CD4-positive, CD25-positive, alpha-beta regulatory T cell (primary cell): ENCODE results near the gene MAP1LC3A. TPM values are rescaled to one million over a fixed set of nuclear protein-coding genes. Genes with fewer than 3 reads are reported as not detected.

Source experiments
- ATAC-seq, 2 donors: fragments of 150-1000 bp; cut with Tn5 transposase; one replicate each; pipeline ENCODE4 v1.10.0; 2021; ENCODE audit warnings: low read depth in 2 of 2, moderate number of reproducible peaks in 2 of 2, moderate library complexity in 1 of 2
- DNase-seq, 3 donors: peaks; one replicate each; pipeline versions ENCODE4 v3.0.0 to v3.0.0-alpha.2; 2012 to 2022; ENCODE audit warnings: mixed read lengths in 1 of 3
- H3K27ac ChIP-seq: one replicate; pipeline ENCODE4 v1.7.0; 2013; ENCODE audit warnings: mild to moderate bottlenecking, low read length; ENCODE audit not compliant: insufficient read depth, poor library complexity, severe bottlenecking
- H3K27me3 ChIP-seq: one replicate; pipeline ENCODE4 v1.7.0; 2013; ENCODE audit warnings: low read length; ENCODE audit not compliant: control insufficient read depth, insufficient read depth
- H3K36me3 ChIP-seq: one replicate; pipeline ENCODE4 v1.7.0; 2013; ENCODE audit warnings: mild to moderate bottlenecking, low read length, moderate library complexity; ENCODE audit not compliant: control insufficient read depth, insufficient read depth
- H3K4me1 ChIP-seq: 2 replicates; pipeline ENCODE4 v1.7.0; 2013; ENCODE audit warnings: mild to moderate bottlenecking, low read length; ENCODE audit not compliant: insufficient read depth, control insufficient read depth, poor library complexity, severe bottlenecking
- H3K4me3 ChIP-seq: one replicate; pipeline ENCODE4 v1.7.0; 2013; ENCODE audit warnings: low read depth, mild to moderate bottlenecking, low read length, moderate library complexity
- H3K9me3 ChIP-seq, 2 experiments: 1 replicate in 1 of 2; 2 replicates in 1 of 2; pipeline ENCODE4 v1.7.0; 2013; ENCODE audit warnings: low read length in 2 of 2, mild to moderate bottlenecking in 1 of 2, moderate library complexity in 1 of 2; ENCODE audit not compliant: control insufficient read depth in 2 of 2
- H3K27ac Mint-ChIP-seq, 3 donors: one replicate each; pipeline ENCODE4 v1.8.0; 2020 to 2022; ENCODE audit warnings: mild to moderate bottlenecking in 3 of 3, mixed read lengths in 3 of 3, moderate library complexity in 2 of 3
- H3K27me3 Mint-ChIP-seq: one replicate; pipeline ENCODE4 v1.8.0; 2022; ENCODE audit warnings: mild to moderate bottlenecking, mixed read lengths
- H3K36me3 Mint-ChIP-seq: one replicate; pipeline ENCODE4 v1.8.0; 2020; ENCODE audit warnings: mixed read lengths
- H3K4me1 Mint-ChIP-seq, 4 donors: one replicate each; pipeline ENCODE4 v1.8.0; 2020 to 2022; ENCODE audit warnings: mixed read lengths in 4 of 4, mild to moderate bottlenecking in 1 of 4
- H3K4me3 Mint-ChIP-seq, 4 donors: one replicate each; pipeline ENCODE4 v1.8.0; 2020 to 2022; ENCODE audit warnings: mild to moderate bottlenecking in 4 of 4, mixed read lengths in 4 of 4, moderate library complexity in 3 of 4
- H3K9me3 Mint-ChIP-seq, 7 donors: one replicate each; pipeline ENCODE4 v1.8.0; 2020 to 2022; ENCODE audit warnings: mixed read lengths in 7 of 7, mild to moderate bottlenecking in 3 of 7, moderate library complexity in 2 of 7
- polyA plus RNA-seq, 4 donors: library from polyadenylated mRNA; unstranded; fragments of 300-500 nt; fragmentation: Illumina TruSeq; gene quantifications; one replicate each; pipeline ENCODE4 v1.2.3, GENCODE V29; 2021
- total RNA-seq: library from RNA; stranded (reverse); gene quantifications from one replicate; pipeline ENCODE4 v1.2.3, GENCODE V29; 2022

Gene MAP1LC3A
- total and polyA plus RNA-seq, 5 donors from 2014 or later = 3.9 to 23.9 (median 6.0) TPM

DNA sequence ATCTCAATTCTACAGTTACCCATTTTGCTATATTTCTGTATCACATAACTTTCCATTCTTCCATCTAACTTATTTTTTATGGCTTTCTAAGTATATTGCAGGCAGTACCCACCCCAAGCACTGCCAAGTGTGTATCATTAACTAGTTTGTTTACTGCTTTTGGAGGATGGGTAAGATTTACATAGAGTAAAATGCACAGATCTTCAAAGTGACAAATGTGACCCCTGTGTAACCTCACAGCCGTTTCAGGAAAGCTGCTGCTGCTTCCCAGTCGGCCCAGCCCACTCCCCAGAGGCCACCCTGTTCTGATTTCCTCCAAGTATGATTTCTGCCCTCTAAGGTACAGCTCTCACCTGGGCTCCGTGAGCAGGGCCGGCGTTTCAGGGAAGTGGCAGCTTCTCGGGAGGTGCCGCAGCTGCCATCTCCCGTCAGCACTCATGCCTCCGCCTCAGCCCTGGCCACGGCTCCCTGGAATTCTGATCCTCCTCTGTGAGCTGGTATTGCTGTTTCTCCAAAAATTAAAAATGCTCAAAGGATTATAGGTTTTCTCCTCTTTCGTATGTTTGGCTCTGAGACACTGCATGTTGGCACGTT is 15.0 kb upstream of the MAP1LC3A start:
- no peak overlapping the region for H3K4me3 ChIP-seq
- no peak for ATAC-seq
- peak overlapping the region in 1 of 3 donors; percentile 68 for H3K27ac Mint-ChIP-seq

DNA sequence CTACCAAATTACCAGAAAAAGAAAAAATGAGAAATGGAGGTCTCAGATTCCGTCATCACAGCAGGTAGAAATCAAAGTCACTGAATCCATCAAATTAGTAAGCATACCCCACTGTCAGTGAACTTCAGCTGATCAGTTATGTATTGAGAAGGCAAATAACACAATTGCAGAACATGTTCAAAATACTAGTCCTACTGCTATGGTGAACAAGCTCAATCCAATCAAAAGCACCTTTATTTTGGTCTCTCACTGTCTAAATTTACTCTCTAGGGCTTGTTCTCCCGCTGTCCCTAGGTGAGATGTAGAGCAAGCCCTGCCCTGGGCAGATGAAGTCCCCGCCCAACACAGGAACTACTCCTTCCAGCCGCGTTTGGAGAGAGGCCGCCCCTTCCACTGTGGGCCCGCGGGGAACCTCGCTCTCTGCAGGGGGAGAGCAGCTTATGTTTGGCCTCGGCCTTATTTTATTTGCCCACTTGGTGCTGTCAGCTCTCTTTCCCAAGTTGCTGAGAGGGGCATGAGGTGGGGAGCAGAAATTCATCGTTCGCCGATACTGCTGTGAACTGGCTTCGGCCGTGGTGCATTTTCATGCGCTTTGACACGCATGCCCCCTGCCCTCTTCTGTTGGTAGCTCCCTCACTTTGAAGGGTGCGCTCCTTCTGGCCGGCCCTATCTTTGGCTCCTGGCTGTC is 14.3 kb upstream of the MAP1LC3A start:
- no peaks in the 10 kb centered on the region for H3K27me3 ChIP-seq
- peak overlapping the region; percentile 66 to 85 (median 68) for H3K27ac Mint-ChIP-seq
- peak overlapping the region; percentile 21 for H3K4me3 ChIP-seq
- peak overlapping the region in 3 of 4 donors; percentile 58 to 75 (median 72) for H3K4me3 Mint-ChIP-seq
- H3K27me3 Mint-ChIP-seq = peaks cover 4% of the 10 kb centered on the region
- peak; percentile 56 to 61 for ATAC-seq
- peak in 1 of 3 donors; percentile 38 for DNase-seq
- H3K36me3 Mint-ChIP-seq = peaks cover 10% of the 10 kb centered on the region
- H3K36me3 ChIP-seq = peaks cover 7% of the 10 kb centered on the region
- H3K27ac ChIP-seq = no peak overlapping the region
- no peaks in the 10 kb centered on the region for H3K9me3 ChIP-seq
- H3K9me3 Mint-ChIP-seq = no peaks in the 10 kb centered on the region
- H3K4me1 ChIP-seq = peaks cover 25% of the 10 kb centered on the region
- H3K4me1 Mint-ChIP-seq = peaks cover 13 to 42% (median 24%) of the 10 kb centered on the region in 4 donors

More for the DNA sequence above, 15.0 kb upstream of the MAP1LC3A start:
- Mint-ChIP-seq H3K27me3 (peaks cover 4% of the 10 kb centered on the region), H3K36me3 (peaks cover 10% of the 10 kb centered on the region), H3K4me3 (peak overlapping the region in 1 of 4 donors; percentile 58), H3K9me3 (no peaks in the 10 kb centered on the region), H3K4me1 (peaks cover 13 to 48% (median 27%) of the 10 kb centered on the region in 4 donors)
- Histone ChIP-seq H3K4me1 (peaks cover 25% of the 10 kb centered on the region), H3K36me3 (peaks cover 9% of the 10 kb centered on the region), H3K27me3 (no peaks in the 10 kb centered on the region), H3K27ac (no peak overlapping the region), H3K9me3 (no peaks in the 10 kb centered on the region)
- no peak for DNase-seq

DNA sequence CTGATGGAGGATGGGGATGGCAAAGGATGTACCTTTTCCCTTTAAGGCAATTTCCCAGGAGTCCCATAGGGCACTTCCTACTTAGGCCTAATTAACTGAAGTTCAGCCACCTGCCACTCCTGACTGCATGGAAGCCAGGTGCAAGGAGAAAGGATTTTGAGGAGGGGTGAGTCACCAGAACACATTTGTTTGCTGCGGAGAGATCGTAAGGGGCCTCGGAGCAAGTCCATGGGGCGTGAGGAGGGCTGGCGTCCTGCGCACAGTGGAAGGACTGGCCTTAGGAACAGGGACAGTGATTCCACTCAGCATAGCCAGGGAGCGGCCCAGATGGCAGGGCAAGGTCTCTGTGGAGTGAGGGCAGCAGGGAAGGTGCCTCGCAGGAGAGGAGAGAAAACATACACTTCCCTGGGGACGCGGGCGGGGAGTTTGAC is 11.8 kb upstream of the MAP1LC3A start:
- Mint-ChIP-seq H3K4me1 (peaks cover 5 to 26% (median 11%) of the 10 kb centered on the region in 4 donors), H3K27ac (no peak overlapping the region), H3K27me3 (peaks cover 4% of the 10 kb centered on the region), H3K4me3 (no peak overlapping the region), H3K36me3 (no peaks in the 10 kb centered on the region), H3K9me3 (no peaks in the 10 kb centered on the region)
- Histone ChIP-seq H3K27ac (no peak overlapping the region), H3K27me3 (no peaks in the 10 kb centered on the region), H3K4me3 (no peak overlapping the region), H3K36me3 (no peaks in the 10 kb centered on the region), H3K9me3 (no peaks in the 10 kb centered on the region), H3K4me1 (peaks cover 13% of the 10 kb centered on the region)
- no peak for DNase-seq
- no peak for ATAC-seq

DNA sequence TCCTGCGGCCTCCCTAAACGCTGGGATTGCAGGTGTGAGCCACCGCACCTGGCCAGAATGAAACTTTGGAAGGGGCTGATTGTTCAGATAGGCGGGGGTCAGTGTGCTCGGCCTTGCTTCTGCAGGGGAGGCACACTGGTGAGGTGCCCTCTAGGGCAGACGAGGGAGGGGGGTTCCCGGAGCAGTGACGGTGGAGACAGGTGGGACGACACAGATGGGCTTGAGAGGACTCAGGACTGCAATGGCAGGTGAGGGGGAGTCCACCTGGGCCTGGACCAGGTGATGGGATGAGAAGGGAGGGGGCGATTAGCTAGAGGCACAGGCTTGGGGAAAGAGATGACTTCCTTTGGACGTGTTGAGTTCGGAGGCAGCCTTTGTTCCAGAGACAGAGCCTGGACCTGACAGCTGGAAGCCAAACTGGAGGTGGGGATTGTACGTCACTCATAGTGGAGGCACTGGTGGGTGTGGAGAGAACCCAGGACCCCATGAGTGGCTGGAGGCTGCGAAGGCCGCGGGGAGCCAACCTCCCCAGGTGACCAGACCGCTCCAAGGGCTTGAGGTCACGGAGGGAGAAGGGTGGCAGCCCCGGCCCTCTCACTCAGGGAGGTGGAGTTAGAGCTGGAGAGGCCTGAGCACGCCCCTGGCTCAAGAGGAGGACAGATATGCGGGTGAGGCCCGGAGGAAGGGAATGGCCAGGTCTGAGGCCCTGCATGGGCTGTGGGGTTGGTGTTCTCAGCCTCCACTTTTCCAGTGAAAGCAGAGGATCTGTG is 10.5 kb upstream of the MAP1LC3A start:
- H3K4me1 Mint-ChIP-seq = peaks cover 4 to 17% (median 9%) of the 10 kb centered on the region in 4 donors
- no peak overlapping the region for H3K4me3 Mint-ChIP-seq
- Histone ChIP-seq H3K27me3 (no peaks in the 10 kb centered on the region), H3K4me3 (no peak overlapping the region), H3K9me3 (no peaks in the 10 kb centered on the region), H3K27ac (no peak overlapping the region), H3K4me1 (peaks cover 8% of the 10 kb centered on the region), H3K36me3 (no peaks in the 10 kb centered on the region)
- ATAC-seq = no peak
- no peaks in the 10 kb centered on the region for H3K36me3 Mint-ChIP-seq
- H3K27me3 Mint-ChIP-seq = peaks cover 4% of the 10 kb centered on the region
- DNase-seq = no peak
- H3K9me3 Mint-ChIP-seq = no peaks in the 10 kb centered on the region
- peak overlapping the region in 1 of 3 donors; percentile 65 for H3K27ac Mint-ChIP-seq

DNA sequence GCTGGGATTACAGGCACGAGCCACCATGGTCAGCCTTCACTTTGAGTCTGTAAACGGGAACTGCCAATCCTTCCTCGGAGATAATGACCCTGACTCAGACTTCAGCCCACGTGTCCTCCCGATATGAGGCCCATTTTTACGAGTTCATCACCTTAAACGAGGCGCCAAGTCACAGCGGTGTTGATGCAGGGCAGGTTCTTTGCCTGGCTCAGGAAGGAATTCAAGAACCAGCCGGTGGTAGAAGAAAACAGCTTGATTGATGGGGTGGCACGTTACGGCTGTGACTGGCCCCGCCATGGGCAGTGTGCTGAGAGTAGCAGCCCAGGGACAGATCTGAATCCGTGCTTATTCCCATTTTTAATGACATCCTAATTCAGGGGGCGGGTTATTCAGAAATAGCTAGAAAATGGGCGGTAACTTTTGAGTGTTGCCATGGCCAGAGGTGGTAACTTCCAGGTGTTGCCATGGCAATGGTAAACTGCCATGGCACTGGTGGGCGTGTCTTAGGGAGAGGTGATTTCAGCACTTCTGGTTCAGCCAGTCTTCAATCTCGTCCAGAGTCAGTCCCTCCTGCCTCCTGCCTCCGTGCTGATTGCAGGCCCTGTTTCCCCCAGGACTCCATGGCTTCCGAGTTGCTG is 9.1 kb upstream of the MAP1LC3A start:
- Mint-ChIP-seq H3K27me3 (peaks cover 4% of the 10 kb centered on the region), H3K36me3 (no peaks in the 10 kb centered on the region), H3K4me1 (peaks cover 0 to 8% (median 2%) of the 10 kb centered on the region in 4 donors), H3K27ac (no peak overlapping the region), H3K4me3 (no peak overlapping the region), H3K9me3 (no peaks in the 10 kb centered on the region)
- peak in 1 of 3 donors; percentile 38 for DNase-seq
- Histone ChIP-seq H3K36me3 (no peaks in the 10 kb centered on the region), H3K9me3 (no peaks in the 10 kb centered on the region), H3K4me3 (no peak overlapping the region), H3K4me1 (peaks cover under 1% of the 10 kb centered on the region), H3K27me3 (no peaks in the 10 kb centered on the region), H3K27ac (no peak overlapping the region)
- no peak for ATAC-seq

DNA sequence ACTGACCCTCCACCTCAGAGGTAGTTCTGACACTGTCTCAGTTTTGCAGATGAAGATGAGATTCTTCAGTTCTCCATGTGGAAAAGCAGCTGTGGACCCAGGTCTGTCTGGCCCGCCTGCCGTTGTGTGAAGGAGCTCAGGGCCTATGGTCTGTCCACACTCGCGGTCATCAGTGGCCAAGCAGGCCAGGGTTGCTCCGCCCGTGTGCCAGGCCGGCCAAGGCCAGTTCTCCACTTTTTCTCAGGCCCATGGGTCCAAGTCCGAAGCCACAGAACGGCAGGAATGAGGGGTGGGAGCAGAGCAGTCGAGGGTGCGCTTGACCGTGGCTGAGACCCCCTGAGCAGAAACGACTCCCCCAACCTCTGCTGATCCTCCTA is 8.6 kb upstream of the MAP1LC3A start:
- H3K4me1 Mint-ChIP-seq = peaks cover 0 to 4% (median 0%) of the 10 kb centered on the region in 4 donors

DNA sequence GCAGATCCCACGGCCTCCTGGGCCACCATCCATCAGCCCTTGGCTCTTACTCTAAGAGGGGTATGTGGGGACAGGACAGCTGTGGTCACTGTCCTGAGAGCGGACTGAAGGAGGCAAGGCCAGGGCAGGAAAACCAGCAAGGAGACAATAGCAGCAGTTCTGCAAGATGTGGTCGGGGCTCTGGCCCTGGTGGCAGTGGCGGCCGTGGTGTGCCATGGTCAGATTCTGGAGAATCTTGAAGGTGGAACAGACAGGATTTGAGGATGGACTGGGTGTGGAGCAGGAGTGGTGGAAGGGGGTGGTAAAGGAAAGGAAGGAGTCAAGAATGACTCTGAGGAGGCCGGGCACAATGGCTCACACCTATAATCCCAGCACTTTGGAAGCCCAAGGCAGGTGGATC is 5.9 kb upstream of the MAP1LC3A start:
- H3K9me3 ChIP-seq = no peaks in the 10 kb centered on the region
- H3K36me3 ChIP-seq = no peaks in the 10 kb centered on the region
- no peaks in the 10 kb centered on the region for H3K27me3 Mint-ChIP-seq
- H3K9me3 Mint-ChIP-seq = no peaks in the 10 kb centered on the region
- H3K4me1 Mint-ChIP-seq = peaks cover 4 to 7% (median 7%) of the 10 kb centered on the region in 4 donors
- no peaks in the 10 kb centered on the region for H3K36me3 Mint-ChIP-seq
- no peak overlapping the region for H3K4me3 Mint-ChIP-seq
- peak overlapping the region in 2 of 3 donors; percentile 46 to 73 for H3K27ac Mint-ChIP-seq
- no peak overlapping the region for H3K27ac ChIP-seq
- no peaks in the 10 kb centered on the region for H3K4me1 ChIP-seq
- H3K27me3 ChIP-seq = no peaks in the 10 kb centered on the region
- DNase-seq = no peak
- no peak for ATAC-seq
- no peak overlapping the region for H3K4me3 ChIP-seq

More for the DNA sequence above, 8.6 kb upstream of the MAP1LC3A start:
- Mint-ChIP-seq H3K4me3 (no peak overlapping the region), H3K27ac (no peak overlapping the region), H3K9me3 (no peaks in the 10 kb centered on the region), H3K27me3 (peaks cover 4% of the 10 kb centered on the region), H3K36me3 (no peaks in the 10 kb centered on the region)
- ATAC-seq (no peak), DNase-seq (no peak)
- Histone ChIP-seq H3K9me3 (no peaks in the 10 kb centered on the region), H3K27ac (no peak overlapping the region), H3K4me1 (no peaks in the 10 kb centered on the region), H3K36me3 (no peaks in the 10 kb centered on the region), H3K27me3 (no peaks in the 10 kb centered on the region), H3K4me3 (no peak overlapping the region)
